Loucy (cell line): ENCODE data around the gene ITPK1.

ENCODE experiments used
- EZH2phosphoT487 ChIP-seq: fragments of 200-600 bp; IDR thresholded peaks from 2 replicates; pipeline ENCODE4 v1.6.1; 2018; ENCODE audit warnings: antibody characterized with exemption, mild to moderate bottlenecking, moderate library complexity, borderline replicate concordance
- TF ChIP-seq, protein P1 (sequence below): fragments of 200-600 bp; sonication (generic); conservative IDR thresholded peaks from 2 replicates; pipeline ENCODE4 v1.5.1; 2014; ENCODE audit warnings: mild to moderate bottlenecking, antibody characterized with exemption, low read length

DNA sequence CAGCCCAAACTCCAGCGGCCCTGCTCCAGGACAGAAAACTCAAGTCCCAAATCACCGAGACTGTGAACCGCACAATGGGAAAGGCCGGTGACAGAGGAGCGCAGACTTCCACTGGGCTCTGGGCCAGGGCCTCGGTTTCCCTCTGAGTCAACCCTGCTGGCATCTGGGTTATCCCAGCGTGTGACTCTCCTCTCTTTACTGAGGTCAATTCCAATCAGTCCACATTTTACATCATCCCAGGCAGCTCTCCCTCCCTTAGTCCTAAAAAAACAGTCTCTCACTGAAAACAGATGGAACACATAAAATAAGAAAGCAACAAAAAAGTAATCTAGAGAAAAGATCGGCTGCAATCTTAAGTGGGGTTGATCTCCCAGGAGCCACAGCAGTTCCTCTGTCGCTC, 36.9 kb downstream of the ITPK1 start:
- TF ChIP-seq, protein P1, sequence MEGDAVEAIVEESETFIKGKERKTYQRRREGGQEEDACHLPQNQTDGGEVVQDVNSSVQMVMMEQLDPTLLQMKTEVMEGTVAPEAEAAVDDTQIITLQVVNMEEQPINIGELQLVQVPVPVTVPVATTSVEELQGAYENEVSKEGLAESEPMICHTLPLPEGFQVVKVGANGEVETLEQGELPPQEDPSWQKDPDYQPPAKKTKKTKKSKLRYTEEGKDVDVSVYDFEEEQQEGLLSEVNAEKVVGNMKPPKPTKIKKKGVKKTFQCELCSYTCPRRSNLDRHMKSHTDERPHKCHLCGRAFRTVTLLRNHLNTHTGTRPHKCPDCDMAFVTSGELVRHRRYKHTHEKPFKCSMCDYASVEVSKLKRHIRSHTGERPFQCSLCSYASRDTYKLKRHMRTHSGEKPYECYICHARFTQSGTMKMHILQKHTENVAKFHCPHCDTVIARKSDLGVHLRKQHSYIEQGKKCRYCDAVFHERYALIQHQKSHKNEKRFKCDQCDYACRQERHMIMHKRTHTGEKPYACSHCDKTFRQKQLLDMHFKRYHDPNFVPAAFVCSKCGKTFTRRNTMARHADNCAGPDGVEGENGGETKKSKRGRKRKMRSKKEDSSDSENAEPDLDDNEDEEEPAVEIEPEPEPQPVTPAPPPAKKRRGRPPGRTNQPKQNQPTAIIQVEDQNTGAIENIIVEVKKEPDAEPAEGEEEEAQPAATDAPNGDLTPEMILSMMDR = no peak
- TF ChIP-seq EZH2phosphoT487 = no peak
